ENCODE data around the gene OPCML. TPM values are rescaled to one million over a fixed set of nuclear protein-coding genes. Genes with fewer than 3 reads are reported as not detected.

OPCML gene
- total RNA-seq, 1 experiment from 2014 or later = not detected

- H3K9me2 ChIP-seq (ENCODE audit: insufficient read depth) = no peaks in the 10 kb centered on the region
- H3K36me3 ChIP-seq (ENCODE audit: low read depth) = no peaks in the 10 kb centered on the region
- TF ChIP-seq, protein P1, sequence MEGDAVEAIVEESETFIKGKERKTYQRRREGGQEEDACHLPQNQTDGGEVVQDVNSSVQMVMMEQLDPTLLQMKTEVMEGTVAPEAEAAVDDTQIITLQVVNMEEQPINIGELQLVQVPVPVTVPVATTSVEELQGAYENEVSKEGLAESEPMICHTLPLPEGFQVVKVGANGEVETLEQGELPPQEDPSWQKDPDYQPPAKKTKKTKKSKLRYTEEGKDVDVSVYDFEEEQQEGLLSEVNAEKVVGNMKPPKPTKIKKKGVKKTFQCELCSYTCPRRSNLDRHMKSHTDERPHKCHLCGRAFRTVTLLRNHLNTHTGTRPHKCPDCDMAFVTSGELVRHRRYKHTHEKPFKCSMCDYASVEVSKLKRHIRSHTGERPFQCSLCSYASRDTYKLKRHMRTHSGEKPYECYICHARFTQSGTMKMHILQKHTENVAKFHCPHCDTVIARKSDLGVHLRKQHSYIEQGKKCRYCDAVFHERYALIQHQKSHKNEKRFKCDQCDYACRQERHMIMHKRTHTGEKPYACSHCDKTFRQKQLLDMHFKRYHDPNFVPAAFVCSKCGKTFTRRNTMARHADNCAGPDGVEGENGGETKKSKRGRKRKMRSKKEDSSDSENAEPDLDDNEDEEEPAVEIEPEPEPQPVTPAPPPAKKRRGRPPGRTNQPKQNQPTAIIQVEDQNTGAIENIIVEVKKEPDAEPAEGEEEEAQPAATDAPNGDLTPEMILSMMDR (conservative IDR thresholded peaks at IDR 0.05) = no peak
- TF ChIP-seq EZH2 (IDR thresholded peaks at IDR 0.05; ENCODE audit: low read depth) = no peak
- no peaks in the 10 kb centered on the region for H3F3A ChIP-seq (ENCODE audit: insufficient read depth, low read depth)
- ChIA-PET POLR2A (ENCODE audit: unreplicated experiment) (no interaction called here), CTCF (no interaction called here)
- H3K79me2 ChIP-seq (ENCODE audit: low read depth) = no peaks in the 10 kb centered on the region
- H3K9me3 ChIP-seq (ENCODE audit: insufficient read depth, low read depth) = no peaks in the 10 kb centered on the region
- no peak for DNase-seq
- H2AFZ ChIP-seq = no peak overlapping the region
- H3K4me2 ChIP-seq = no peak overlapping the region
- intact Hi-C loops (cut with micrococcal nuclease; ENCODE audit: unreplicated experiment) = no loop called here
- BruUV-seq (replicated peaks) = no TSS peak
- H3K4me1 ChIP-seq (replicated peaks; ENCODE audit: insufficient read depth) = no peaks in the 10 kb centered on the region
- no peak overlapping the region for H3K4me3 ChIP-seq
- no peak overlapping the region for H3K27ac ChIP-seq
- peaks cover 71% of the 10 kb centered on the region for H3K27me3 ChIP-seq (ENCODE audit: insufficient read depth, low read depth)
- H4K20me1 ChIP-seq (ENCODE audit: insufficient read depth) = no peaks in the 10 kb centered on the region
These were observed 25.7 kb downstream of the OPCML start for GRCh38 chr11:133506551-133507094.

DNA sequence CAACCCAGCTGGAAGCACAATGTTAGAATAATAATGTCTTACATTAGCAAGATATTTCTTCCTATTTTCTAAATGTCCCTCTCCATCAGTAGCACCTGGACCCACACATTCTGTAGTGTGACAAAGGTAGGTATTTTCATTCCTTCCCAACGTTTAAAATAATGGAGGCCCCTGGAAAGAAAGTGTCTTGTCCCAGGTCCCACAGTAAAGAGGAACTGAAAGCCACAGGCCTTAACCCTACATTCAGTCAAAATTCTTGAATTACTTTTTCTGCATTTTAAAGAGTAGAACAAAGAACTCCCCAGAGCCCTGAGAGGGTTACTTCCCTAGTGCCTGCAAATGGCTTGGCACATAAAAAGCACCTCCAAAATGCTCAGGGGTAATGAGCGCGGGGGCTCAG, 26.3 kb downstream of the OPCML start:
- CTCF ChIA-PET = no interaction called here
- H3F3A ChIP-seq (ENCODE audit: insufficient read depth, low read depth) = no peaks in the 10 kb centered on the region
- TF ChIP-seq, protein P1 (conservative IDR thresholded peaks at IDR 0.05) = no peak
- TF ChIP-seq EZH2 (IDR thresholded peaks at IDR 0.05; ENCODE audit: low read depth) = no peak

DNA sequence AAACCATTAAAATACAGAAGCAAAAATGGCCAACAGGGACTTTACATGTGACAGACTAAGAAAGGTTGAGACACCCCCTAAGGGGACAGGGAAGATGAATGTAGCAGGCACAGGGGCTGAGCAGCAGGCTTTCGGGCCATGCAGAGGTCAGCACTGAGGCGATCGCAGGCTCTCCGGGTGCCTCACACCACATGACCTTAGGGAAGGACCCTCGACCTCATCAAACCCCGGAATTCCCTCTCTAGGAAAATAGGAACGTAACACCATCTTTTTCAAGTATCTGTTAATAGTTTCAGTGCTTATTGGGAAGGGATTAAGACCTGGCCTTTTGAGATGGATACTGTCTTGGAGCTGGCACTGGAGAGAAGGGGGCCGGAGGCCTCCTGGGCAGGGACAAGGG, 27.4 kb downstream of the OPCML start:
- Histone ChIP-seq H3K4me2 (no peak overlapping the region), H3K4me1 (replicated peaks; ENCODE audit: insufficient read depth) (no peaks in the 10 kb centered on the region), H3K27ac (no peak overlapping the region), H3K36me3 (ENCODE audit: low read depth) (no peaks in the 10 kb centered on the region), H3K79me2 (ENCODE audit: low read depth) (no peaks in the 10 kb centered on the region), H4K20me1 (ENCODE audit: insufficient read depth) (no peaks in the 10 kb centered on the region), H3F3A (ENCODE audit: insufficient read depth, low read depth) (no peaks in the 10 kb centered on the region), H3K27me3 (ENCODE audit: insufficient read depth, low read depth) (peaks cover 86% of the 10 kb centered on the region), H3K9me3 (ENCODE audit: insufficient read depth, low read depth) (no peaks in the 10 kb centered on the region), H3K4me3 (no peak overlapping the region), H2AFZ (no peak overlapping the region), H3K9me2 (ENCODE audit: insufficient read depth) (no peaks in the 10 kb centered on the region)
- intact Hi-C loops (cut with micrococcal nuclease; ENCODE audit: unreplicated experiment) = no loop called here
- POLR2A ChIA-PET (ENCODE audit: unreplicated experiment) = no interaction called here
- no TSS peak for BruUV-seq (replicated peaks)
- no peak for TF ChIP-seq EZH2 (IDR thresholded peaks at IDR 0.05; ENCODE audit: low read depth)
- TF ChIP-seq, protein P1 (conservative IDR thresholded peaks at IDR 0.05) = no peak
- no peak for DNase-seq
- CTCF ChIA-PET = no interaction called here

More for the DNA sequence above, 26.3 kb downstream of the OPCML start:
- intact Hi-C loops (cut with micrococcal nuclease; ENCODE audit: unreplicated experiment) = no loop called here
- Histone ChIP-seq H3K27ac (no peak overlapping the region), H3K4me2 (no peak overlapping the region), H4K20me1 (ENCODE audit: insufficient read depth) (no peaks in the 10 kb centered on the region), H3K27me3 (ENCODE audit: insufficient read depth, low read depth) (peaks cover 77% of the 10 kb centered on the region), H3K36me3 (ENCODE audit: low read depth) (no peaks in the 10 kb centered on the region), H3K79me2 (ENCODE audit: low read depth) (no peaks in the 10 kb centered on the region), H3K9me2 (ENCODE audit: insufficient read depth) (no peaks in the 10 kb centered on the region), H3K4me1 (replicated peaks; ENCODE audit: insufficient read depth) (no peaks in the 10 kb centered on the region), H2AFZ (no peak overlapping the region), H3K4me3 (no peak overlapping the region), H3K9me3 (ENCODE audit: insufficient read depth, low read depth) (no peaks in the 10 kb centered on the region)
- DNase-seq = no peak
- no TSS peak for BruUV-seq (replicated peaks)
- POLR2A ChIA-PET (ENCODE audit: unreplicated experiment) = no interaction called here

All from PC-9 (cell line).